H1 (cell line): ENCODE data around the gene SLC4A1. TPM values are rescaled to one million over a fixed set of nuclear protein-coding genes. Genes with fewer than 3 reads are reported as not detected.

Experiments
- FOSL1 ChIP-seq: IDR thresholded peaks from 2 replicates; pipeline ENCODE4 v1.6.1; 2011; ENCODE audit warnings: mild to moderate bottlenecking, low read depth, low read length, moderate library complexity; ENCODE audit not compliant: insufficient read depth
- GABPA ChIP-seq: IDR thresholded peaks from 2 replicates; pipeline ENCODE4 v1.6.1; 2011; ENCODE audit warnings: mild to moderate bottlenecking, low read length, moderate library complexity, borderline replicate concordance; ENCODE audit not compliant: insufficient read depth
- GTF2F1 ChIP-seq: IDR thresholded peaks from 2 replicates; pipeline ENCODE4 v1.6.1; 2012; ENCODE audit warnings: low read depth, low read length, improper control_type of control experiment, borderline replicate concordance
- KDM4A ChIP-seq: IDR thresholded peaks from one replicate; pipeline ENCODE4 v1.7.1; 2012; ENCODE audit warnings: low read depth, mild to moderate bottlenecking, moderate library complexity, low read length, inconsistent platforms; ENCODE audit not compliant: severe bottlenecking
- NANOG ChIP-seq: IDR thresholded peaks from 2 replicates; pipeline ENCODE4 v1.6.1; 2011; ENCODE audit warnings: low read length, low read depth, mild to moderate bottlenecking, inconsistent platforms; ENCODE audit not compliant: insufficient read depth, poor library complexity, severe bottlenecking
- NRF1 ChIP-seq: IDR thresholded peaks from 2 replicates; pipeline ENCODE4 v1.6.1; 2011; ENCODE audit warnings: mild to moderate bottlenecking, low read depth, low read length, improper control_type of control experiment
- POU5F1 ChIP-seq: IDR thresholded peaks from 2 replicates; pipeline ENCODE4 v1.6.1; 2011; ENCODE audit warnings: low read depth, mild to moderate bottlenecking, low read length, moderate library complexity
- SAP30 ChIP-seq: fragments of 300-600 bp; sonication (generic); IDR thresholded peaks from 2 replicates; pipeline ENCODE4 v1.7.1; 2012; ENCODE audit warnings: low read length, moderate library complexity, mild to moderate bottlenecking, inconsistent platforms; ENCODE audit not compliant: insufficient read depth, insufficient replicate concordance
- ZNF274 ChIP-seq: IDR thresholded peaks from 2 replicates; pipeline ENCODE4 v1.7.0; 2012; ENCODE audit warnings: low read length, borderline replicate concordance; ENCODE audit errors: extremely low read depth
- polyA plus RNA-seq, 7 experiments: library from polyadenylated mRNA; depleted of rRNA in 3 of 7; stranded (reverse) in 5 of 7; unstranded in 2 of 7; fragments of >200 nt in 5 of 7; fragments of 200-250 nt in 2 of 7; gene quantifications; 1 replicate in 5 of 7; 2 replicates in 1 of 7; 4 replicates in 1 of 7; pipeline versions ENCODE4 v1.2.1 to v1.2.3, GENCODE V29; 2011 to 2013; ENCODE audit warnings: missing spikeins in 2 of 7, mixed read lengths in 2 of 7
- total RNA-seq: library from RNA; stranded (reverse); fragmentation: NEBNext Ultra II Directional; extraction: Animal tissue kit (Norgen Biotek cat#: 25700); gene quantifications from 2 replicates; pipeline ENCODE4 v1.2.1, GENCODE V29; 2021
- TF ChIP-seq, protein P1 (sequence below): fragments of 300-600 bp; sonication (generic); IDR thresholded peaks from 2 replicates; pipeline ENCODE4 v1.7.1; 2012; ENCODE audit warnings: low read length, moderate library complexity, mild to moderate bottlenecking, inconsistent platforms; ENCODE audit not compliant: insufficient replicate concordance

The SLC4A1 gene
- total and polyA plus RNA-seq, 2 of the 8 experiments (the other 6 are each of a cell fraction or from before 2014, with no cell fraction given): 0.08 TPM; not detected in 1

DNA sequence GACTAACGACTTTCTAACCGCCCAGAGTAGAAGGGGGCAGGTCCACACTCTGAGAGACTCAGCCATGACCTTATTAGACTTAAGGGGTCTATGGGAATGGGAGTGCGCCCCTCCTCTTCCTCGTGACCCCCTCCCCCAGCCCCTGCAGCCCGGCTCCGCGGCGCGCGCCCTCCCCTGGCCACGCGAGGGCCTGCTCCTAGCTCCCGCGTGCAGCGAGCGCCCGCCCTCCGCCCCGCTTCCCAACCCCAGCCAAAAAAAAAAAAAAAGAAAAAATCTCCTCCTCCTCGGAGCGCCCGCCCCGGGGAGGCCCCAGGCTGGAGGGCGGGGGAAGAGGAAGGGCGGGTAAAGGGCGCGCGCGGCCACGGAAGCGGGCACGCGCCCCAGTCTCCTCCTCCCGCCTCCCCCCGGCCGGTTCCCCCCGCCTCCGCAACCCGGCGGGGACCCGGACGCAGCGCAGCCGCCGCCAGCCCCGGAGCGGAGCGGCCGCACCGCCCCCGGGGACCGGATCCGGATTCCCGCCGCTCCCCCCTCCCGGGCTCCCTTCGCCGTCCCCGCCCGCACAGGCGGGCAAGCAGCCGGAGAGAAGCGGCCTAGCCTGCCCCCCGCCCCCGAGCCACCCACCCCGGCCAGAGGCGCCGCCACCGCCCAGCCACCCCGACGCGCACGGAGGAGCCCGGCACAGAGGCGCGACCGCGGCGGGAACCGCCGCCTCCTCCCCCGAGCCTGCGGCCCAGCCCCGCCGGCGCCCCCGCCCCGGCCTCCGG lies 49.4 kb downstream of the SLC4A1 start (continued):
- TF ChIP-seq, protein P1, sequence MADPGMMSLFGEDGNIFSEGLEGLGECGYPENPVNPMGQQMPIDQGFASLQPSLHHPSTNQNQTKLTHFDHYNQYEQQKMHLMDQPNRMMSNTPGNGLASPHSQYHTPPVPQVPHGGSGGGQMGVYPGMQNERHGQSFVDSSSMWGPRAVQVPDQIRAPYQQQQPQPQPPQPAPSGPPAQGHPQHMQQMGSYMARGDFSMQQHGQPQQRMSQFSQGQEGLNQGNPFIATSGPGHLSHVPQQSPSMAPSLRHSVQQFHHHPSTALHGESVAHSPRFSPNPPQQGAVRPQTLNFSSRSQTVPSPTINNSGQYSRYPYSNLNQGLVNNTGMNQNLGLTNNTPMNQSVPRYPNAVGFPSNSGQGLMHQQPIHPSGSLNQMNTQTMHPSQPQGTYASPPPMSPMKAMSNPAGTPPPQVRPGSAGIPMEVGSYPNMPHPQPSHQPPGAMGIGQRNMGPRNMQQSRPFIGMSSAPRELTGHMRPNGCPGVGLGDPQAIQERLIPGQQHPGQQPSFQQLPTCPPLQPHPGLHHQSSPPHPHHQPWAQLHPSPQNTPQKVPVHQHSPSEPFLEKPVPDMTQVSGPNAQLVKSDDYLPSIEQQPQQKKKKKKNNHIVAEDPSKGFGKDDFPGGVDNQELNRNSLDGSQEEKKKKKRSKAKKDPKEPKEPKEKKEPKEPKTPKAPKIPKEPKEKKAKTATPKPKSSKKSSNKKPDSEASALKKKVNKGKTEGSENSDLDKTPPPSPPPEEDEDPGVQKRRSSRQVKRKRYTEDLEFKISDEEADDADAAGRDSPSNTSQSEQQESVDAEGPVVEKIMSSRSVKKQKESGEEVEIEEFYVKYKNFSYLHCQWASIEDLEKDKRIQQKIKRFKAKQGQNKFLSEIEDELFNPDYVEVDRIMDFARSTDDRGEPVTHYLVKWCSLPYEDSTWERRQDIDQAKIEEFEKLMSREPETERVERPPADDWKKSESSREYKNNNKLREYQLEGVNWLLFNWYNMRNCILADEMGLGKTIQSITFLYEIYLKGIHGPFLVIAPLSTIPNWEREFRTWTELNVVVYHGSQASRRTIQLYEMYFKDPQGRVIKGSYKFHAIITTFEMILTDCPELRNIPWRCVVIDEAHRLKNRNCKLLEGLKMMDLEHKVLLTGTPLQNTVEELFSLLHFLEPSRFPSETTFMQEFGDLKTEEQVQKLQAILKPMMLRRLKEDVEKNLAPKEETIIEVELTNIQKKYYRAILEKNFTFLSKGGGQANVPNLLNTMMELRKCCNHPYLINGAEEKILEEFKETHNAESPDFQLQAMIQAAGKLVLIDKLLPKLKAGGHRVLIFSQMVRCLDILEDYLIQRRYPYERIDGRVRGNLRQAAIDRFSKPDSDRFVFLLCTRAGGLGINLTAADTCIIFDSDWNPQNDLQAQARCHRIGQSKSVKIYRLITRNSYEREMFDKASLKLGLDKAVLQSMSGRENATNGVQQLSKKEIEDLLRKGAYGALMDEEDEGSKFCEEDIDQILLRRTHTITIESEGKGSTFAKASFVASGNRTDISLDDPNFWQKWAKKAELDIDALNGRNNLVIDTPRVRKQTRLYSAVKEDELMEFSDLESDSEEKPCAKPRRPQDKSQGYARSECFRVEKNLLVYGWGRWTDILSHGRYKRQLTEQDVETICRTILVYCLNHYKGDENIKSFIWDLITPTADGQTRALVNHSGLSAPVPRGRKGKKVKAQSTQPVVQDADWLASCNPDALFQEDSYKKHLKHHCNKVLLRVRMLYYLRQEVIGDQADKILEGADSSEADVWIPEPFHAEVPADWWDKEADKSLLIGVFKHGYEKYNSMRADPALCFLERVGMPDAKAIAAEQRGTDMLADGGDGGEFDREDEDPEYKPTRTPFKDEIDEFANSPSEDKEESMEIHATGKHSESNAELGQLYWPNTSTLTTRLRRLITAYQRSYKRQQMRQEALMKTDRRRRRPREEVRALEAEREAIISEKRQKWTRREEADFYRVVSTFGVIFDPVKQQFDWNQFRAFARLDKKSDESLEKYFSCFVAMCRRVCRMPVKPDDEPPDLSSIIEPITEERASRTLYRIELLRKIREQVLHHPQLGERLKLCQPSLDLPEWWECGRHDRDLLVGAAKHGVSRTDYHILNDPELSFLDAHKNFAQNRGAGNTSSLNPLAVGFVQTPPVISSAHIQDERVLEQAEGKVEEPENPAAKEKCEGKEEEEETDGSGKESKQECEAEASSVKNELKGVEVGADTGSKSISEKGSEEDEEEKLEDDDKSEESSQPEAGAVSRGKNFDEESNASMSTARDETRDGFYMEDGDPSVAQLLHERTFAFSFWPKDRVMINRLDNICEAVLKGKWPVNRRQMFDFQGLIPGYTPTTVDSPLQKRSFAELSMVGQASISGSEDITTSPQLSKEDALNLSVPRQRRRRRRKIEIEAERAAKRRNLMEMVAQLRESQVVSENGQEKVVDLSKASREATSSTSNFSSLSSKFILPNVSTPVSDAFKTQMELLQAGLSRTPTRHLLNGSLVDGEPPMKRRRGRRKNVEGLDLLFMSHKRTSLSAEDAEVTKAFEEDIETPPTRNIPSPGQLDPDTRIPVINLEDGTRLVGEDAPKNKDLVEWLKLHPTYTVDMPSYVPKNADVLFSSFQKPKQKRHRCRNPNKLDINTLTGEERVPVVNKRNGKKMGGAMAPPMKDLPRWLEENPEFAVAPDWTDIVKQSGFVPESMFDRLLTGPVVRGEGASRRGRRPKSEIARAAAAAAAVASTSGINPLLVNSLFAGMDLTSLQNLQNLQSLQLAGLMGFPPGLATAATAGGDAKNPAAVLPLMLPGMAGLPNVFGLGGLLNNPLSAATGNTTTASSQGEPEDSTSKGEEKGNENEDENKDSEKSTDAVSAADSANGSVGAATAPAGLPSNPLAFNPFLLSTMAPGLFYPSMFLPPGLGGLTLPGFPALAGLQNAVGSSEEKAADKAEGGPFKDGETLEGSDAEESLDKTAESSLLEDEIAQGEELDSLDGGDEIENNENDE: no peak
- TF ChIP-seq FOSL1 (no peak), GTF2F1 (no peak), SAP30 (no peak), ZNF274 (no peak), NRF1 (no peak), POU5F1 (no peak), NANOG (no peak), KDM4A (no peak), GABPA (no peak)
